HCT116 (cell line): ENCODE results near the gene TMEM269. TPM values are rescaled to one million over a fixed set of nuclear protein-coding genes. Genes with fewer than 3 reads are reported as not detected.

Experiments used
- ATAC-seq: fragments of 200-7000 bp; cut with Tn5 transposase; 2 replicates; pipeline ENCODE4 v1.9.1; 2020; ENCODE audit warnings: mild to moderate bottlenecking, moderate library complexity
- BruUV-seq: library from RNA; stranded (reverse); fragments of 400-500 nt; replicated peaks from 2 replicates; lab custom pipeline; 2021; lab: Mats Ljungman, UMichigan
- CTCF ChIA-PET: fragments of 300-600 bp; sonication (Branson Sonifier 250); formaldehyde crosslinking; loops from one replicate; lab custom pipeline; 2021; ENCODE audit warnings: antibody characterized with exemption; lab: Charles Lee
- POLR2A ChIA-PET: fragments of 300-600, 350-600 bp; sonication (Branson Sonifier 250); formaldehyde crosslinking; loops from one replicate; lab custom pipeline; 2021; ENCODE audit warnings: antibody characterized with exemption; lab: Charles Lee
- RAD21 ChIA-PET, 2 experiments: fragments of 300-600 bp; sonication (Branson Sonifier 250); formaldehyde crosslinking; loops; one replicate each; lab custom pipeline; 2023; ENCODE audit warnings: low total read pairs in 2 of 2; ENCODE audit not compliant: uncharacterized antibody in 2 of 2, unreplicated experiment in 2 of 2, low non-redundant PET in 1 of 2; lab: Charles Lee
- DNase-seq: peaks from one replicate; pipeline ENCODE4 v3.0.0-alpha.2; 2010; ENCODE audit warnings: low read depth, low spot score
- H2AFZ ChIP-seq: fragments of 200-600 bp; shearing (Covaris generic), sonication (generic); 2 replicates; pipeline ENCODE4 v1.6.1; 2017; ENCODE audit warnings: low read depth, mixed run types, mixed read lengths, antibody characterized with exemption, low read length; ENCODE audit not compliant: poor library complexity, severe bottlenecking
- H3K27ac ChIP-seq: 2 replicates; pipeline ENCODE4 v1.5.1; 2012; ENCODE audit warnings: low read depth, low read length
- H3K27me3 ChIP-seq: fragments of 200-600 bp; sonication (generic); 2 replicates; pipeline ENCODE4 v1.6.1; 2016; ENCODE audit warnings: mixed run types, low read length, mixed read lengths; ENCODE audit not compliant: insufficient read depth
- H3K36me3 ChIP-seq, 2 experiments: fragments of 200-500 bp in 1 of 2; fragments of 200-600 bp in 1 of 2; sonication (Bioruptor generic) in 1 of 2; sonication (generic) in 1 of 2; 2 replicates each; pipeline versions ENCODE4 v1.5.1 to v1.6.1; 2014 to 2016; ENCODE audit warnings: low read length in 2 of 2, inconsistent platforms in 1 of 2, mixed read lengths in 1 of 2, mixed run types in 1 of 2; ENCODE audit not compliant: insufficient read depth in 2 of 2, control insufficient read depth in 1 of 2
- H3K4me1 ChIP-seq, 2 experiments: fragments of 200-600 bp in 1 of 2; sonication (generic) in 1 of 2; 2 replicates each; pipeline versions ENCODE4 v1.5.1 to v1.6.1; 2012 to 2017; ENCODE audit warnings: low read length in 2 of 2, inconsistent platforms in 1 of 2, mild to moderate bottlenecking in 1 of 2, mixed read lengths in 1 of 2, mixed run types in 1 of 2, moderate library complexity in 1 of 2; ENCODE audit not compliant: insufficient read depth in 2 of 2, control insufficient read depth in 1 of 2
- H3K4me2 ChIP-seq: fragments of 200-600 bp; sonication (generic); 2 replicates; pipeline ENCODE4 v1.6.1; 2017; ENCODE audit warnings: mixed run types, low read length, mixed read lengths
- H3K4me3 ChIP-seq, 2 experiments: fragments of 200-600 bp in 1 of 2; sonication (generic) in 1 of 2; replicated peaks in 1 of 2; 2 replicates each; pipeline ENCODE4 v1.5.1; 2011 to 2016; ENCODE audit warnings: low read length in 2 of 2, control low read depth in 1 of 2, low read depth in 1 of 2, mild to moderate bottlenecking in 1 of 2, mixed read lengths in 1 of 2, mixed run types in 1 of 2
- H3K79me2 ChIP-seq: fragments of 200-600 bp; sonication (generic); 2 replicates; pipeline ENCODE4 v1.6.1; 2017; ENCODE audit warnings: mild to moderate bottlenecking, mixed run types, low read length, moderate library complexity, mixed read lengths; ENCODE audit not compliant: insufficient read depth
- H3K9ac ChIP-seq: fragments of 200-600 bp; sonication (generic); 2 replicates; pipeline ENCODE4 v1.6.1; 2016; ENCODE audit warnings: low read length, mixed read lengths
- H3K9me2 ChIP-seq: fragments of 200-600 bp; sonication (generic), shearing (Covaris generic); 2 replicates; pipeline ENCODE4 v1.6.1; 2017; ENCODE audit warnings: mixed run types, mild to moderate bottlenecking, moderate library complexity; ENCODE audit not compliant: insufficient read depth
- H3K9me3 ChIP-seq, 2 experiments: fragments of 200-500 bp in 1 of 2; fragments of 200-600 bp in 1 of 2; sonication (Bioruptor generic) in 1 of 2; sonication (generic) in 1 of 2; 2 replicates each; pipeline ENCODE4 v1.6.1; 2014 to 2017; ENCODE audit warnings: low read length in 2 of 2, mixed read lengths in 2 of 2, inconsistent platforms in 1 of 2, low read depth in 1 of 2, mild to moderate bottlenecking in 1 of 2, mixed run types in 1 of 2, moderate library complexity in 1 of 2; ENCODE audit not compliant: control insufficient read depth in 1 of 2, insufficient read depth in 1 of 2
- H4K20me1 ChIP-seq: fragments of 200-600 bp; sonication (generic), shearing (Covaris generic); 2 replicates; pipeline ENCODE4 v1.6.1; 2017; ENCODE audit warnings: mixed run types, mild to moderate bottlenecking, moderate library complexity; ENCODE audit not compliant: insufficient read depth
- ATF3 ChIP-seq: IDR thresholded peaks from 2 replicates; pipeline ENCODE4 v1.6.1; 2012
- CBX3 ChIP-seq: IDR thresholded peaks from 2 replicates; pipeline ENCODE4 v1.6.1; 2012; ENCODE audit warnings: low read depth
- CEBPB ChIP-seq: IDR thresholded peaks from 2 replicates; pipeline ENCODE4 v1.6.1; 2012; ENCODE audit warnings: low read depth
- CTCF ChIP-seq, 3 experiments: fragments of 200-600 bp in 1 of 3; sonication (generic) in 1 of 3; IDR thresholded peaks in 2 of 3; conservative IDR thresholded peaks in 1 of 3; 2 replicates each; pipeline ENCODE4 v1.5.1; 2012 to 2017; ENCODE audit warnings: low read depth in 2 of 3, low read length in 2 of 3, antibody characterized with exemption in 1 of 3, borderline replicate concordance in 1 of 3, control low read depth in 1 of 3, mild to moderate bottlenecking in 1 of 3, mixed read lengths in 1 of 3, mixed run types in 1 of 3, moderate library complexity in 1 of 3; ENCODE audit not compliant: insufficient read depth in 1 of 3
- ELF1 ChIP-seq: IDR thresholded peaks from 2 replicates; pipeline ENCODE4 v1.6.1; 2012; ENCODE audit warnings: low read depth, borderline replicate concordance
- EZH2 ChIP-seq: fragments of 200-600 bp; sonication (generic); IDR thresholded peaks from 2 replicates; pipeline ENCODE4 v1.6.1; 2017; ENCODE audit warnings: antibody characterized with exemption, mixed run types
- EZH2phosphoT487 ChIP-seq: fragments of 200-600 bp; IDR thresholded peaks from 2 replicates; pipeline ENCODE4 v1.6.1; 2018; ENCODE audit warnings: antibody characterized with exemption, borderline replicate concordance
- FOSL1 ChIP-seq: IDR thresholded peaks from 2 replicates; pipeline ENCODE4 v1.6.1; 2012; ENCODE audit warnings: low read depth
- JUND ChIP-seq: IDR thresholded peaks from 2 replicates; pipeline ENCODE4 v1.6.1; 2012
- MAX ChIP-seq: IDR thresholded peaks from 2 replicates; pipeline ENCODE4 v1.6.1; 2012
- POLR2AphosphoS5 ChIP-seq: IDR thresholded peaks from 2 replicates; pipeline ENCODE4 v1.6.1; 2011; ENCODE audit warnings: mild to moderate bottlenecking, low read depth, low read length, moderate library complexity
- RAD21 ChIP-seq: IDR thresholded peaks from 2 replicates; pipeline ENCODE4 v1.6.1; 2012; ENCODE audit warnings: low read depth, mild to moderate bottlenecking
- SIN3A ChIP-seq: IDR thresholded peaks from 2 replicates; pipeline ENCODE4 v1.6.1; 2012; ENCODE audit warnings: low read depth
- SP1 ChIP-seq: IDR thresholded peaks from 2 replicates; pipeline ENCODE4 v1.6.1; 2012; ENCODE audit warnings: low read depth
- SRF ChIP-seq: IDR thresholded peaks from 2 replicates; pipeline ENCODE4 v1.6.1; 2012; ENCODE audit warnings: low read depth
- TCF7L2 ChIP-seq: IDR thresholded peaks from 2 replicates; pipeline ENCODE4 v1.7.0; 2011; ENCODE audit warnings: borderline replicate concordance, inconsistent platforms; ENCODE audit not compliant: insufficient read depth, insufficient read length; ENCODE audit errors: extremely low read depth
- YY1 ChIP-seq: IDR thresholded peaks from 2 replicates; pipeline ENCODE4 v1.6.1; 2011; ENCODE audit warnings: low read length, low read depth, moderate library complexity, mild to moderate bottlenecking; ENCODE audit not compliant: insufficient replicate concordance; ENCODE audit errors: extremely low read depth
- ZFX ChIP-seq: fragments of 450-650 bp; IDR thresholded peaks from 2 replicates; pipeline ENCODE4 v1.6.1; 2017
- ZNF274 ChIP-seq: fragments of 200-500 bp; sonication (Bioruptor generic); IDR thresholded peaks from 2 replicates; pipeline ENCODE4 v1.6.1; 2014; ENCODE audit warnings: mild to moderate bottlenecking, low read depth, low read length, inconsistent platforms
- intact Hi-C: fragments of 100-400 bp; cut with micrococcal nuclease; formaldehyde crosslinking; loops from 2 replicates; pipeline ENCODE4 v1.10.0; 2022
- total RNA-seq: library from RNA; stranded (reverse); gene quantifications from one replicate; pipeline ENCODE4 v1.2.1, GENCODE V29; 2021; ENCODE audit not compliant: unreplicated experiment

The TMEM269 gene
- total RNA-seq, 1 experiment from 2014 or later, result 0.34 TPM

- Histone ChIP-seq H3K4me3 (no peak overlapping the region), H3K27me3 (no peaks in the 10 kb centered on the region), H3K9me2 (no peaks in the 10 kb centered on the region), H3K4me1 (no peaks in the 10 kb centered on the region), H3K9me3 (no peaks in the 10 kb centered on the region), H4K20me1 (no peaks in the 10 kb centered on the region), H3K79me2 (no peaks in the 10 kb centered on the region), H3K4me2 (no peak overlapping the region), H3K36me3 (no peaks in the 10 kb centered on the region), H3K27ac (no peak overlapping the region), H3K9ac (no peak overlapping the region), H2AFZ (no peak overlapping the region)
- intact Hi-C loops, result no loop called here
- RAD21 ChIA-PET, result no interaction called here
- POLR2A ChIA-PET, result no interaction called here
- TF ChIP-seq SIN3A, result no peak
- no peak for TF ChIP-seq ZFX
- no peak for TF ChIP-seq CEBPB
- TF ChIP-seq JUND, result no peak
- no peak for TF ChIP-seq MAX
- TF ChIP-seq EZH2phosphoT487, result no peak
- TF ChIP-seq EZH2, result no peak
- no peak for TF ChIP-seq TCF7L2
- TF ChIP-seq ELF1, result no peak
- no peak for TF ChIP-seq ZNF274
- TF ChIP-seq SP1, result no peak
- no peak for TF ChIP-seq RAD21
- no peak for TF ChIP-seq POLR2AphosphoS5
- TF ChIP-seq SRF, result no peak
- BruUV-seq, result no TSS peak
- DNase-seq (no peak), ATAC-seq (no peak)
- CTCF ChIA-PET, result interaction anchor here (1.0 kb wide), 2 partner anchors 22 to 330 kb away, joined by 3 to 5 read pairs; no protein-coding TSS in a partner anchor
These were observed 40.7 kb upstream of the TMEM269 start for GRCh38 chr1:42744148-42744413.

GRCh38 chr1:42745851-42746250 lies 38.9 kb upstream of the TMEM269 start:
- intact Hi-C loops, result loop anchor here (2.0 kb wide), 1 partner anchor 167 kb away; no protein-coding TSS in a partner anchor
- POLR2A ChIA-PET, result no interaction called here
- DNase-seq (no peak), ATAC-seq (no peak)
- H3K27ac ChIP-seq, result no peak overlapping the region
- RAD21 ChIA-PET, result interaction anchor here in 1 of 2 experiments (0.6 kb wide), 1 partner anchor 21 kb away, joined by 5 read pairs; the partner anchor contains the start of genes C1orf50 and P3H1
- H3K9ac ChIP-seq, result no peak overlapping the region
- H3K79me2 ChIP-seq, result no peaks in the 10 kb centered on the region
- CTCF ChIA-PET, result interaction anchor here (0.6 to 2.8 kb wide), 3 partner anchors 11 to 168 kb away, joined by 3 to 12 read pairs (median 5); no protein-coding TSS in a partner anchor
- H3K4me1 ChIP-seq, result no peaks in the 10 kb centered on the region
- no peaks in the 10 kb centered on the region for H3K27me3 ChIP-seq
- H3K9me3 ChIP-seq, result no peaks in the 10 kb centered on the region
- H3K36me3 ChIP-seq, result peaks cover 0 to 8% of the 10 kb centered on the region in 2 experiments; a peak in 1 of 4 replicates
- H3K4me3 ChIP-seq, result no peak overlapping the region
- no TSS peak for BruUV-seq
- H2AFZ ChIP-seq, result no peak overlapping the region
- H3K9me2 ChIP-seq, result no peaks in the 10 kb centered on the region
- H3K4me2 ChIP-seq, result no peak overlapping the region
- H4K20me1 ChIP-seq, result no peaks in the 10 kb centered on the region
- TF ChIP-seq TCF7L2 (no peak), POLR2AphosphoS5 (no peak), FOSL1 (no peak), CBX3 (no peak), CEBPB (no peak), ZFX (no peak), SRF (no peak), ELF1 (no peak), JUND (no peak), CTCF (IDR thresholded peaks at IDR 0.05 in 2 of 3, conservative IDR thresholded peaks at IDR 0.05 in 1 of 3; ENCODE audit: borderline replicate concordance in 1 of 3, insufficient read depth in 1 of 3, low read depth in 2 of 3, low read length in 2 of 3) (no peak), ZNF274 (no peak), EZH2phosphoT487 (no peak), ATF3 (no peak), YY1 (no peak), MAX (no peak), RAD21 (no peak)
